Naive thymus-derived CD4-positive, alpha-beta T cell (primary cell): ENCODE data around the gene AKAP6. TPM values are rescaled to one million over a fixed set of nuclear protein-coding genes. Genes with fewer than 3 reads are reported as not detected.

Experiments
- ATAC-seq: fragments of 150-1000 bp; cut with Tn5 transposase; 2 replicates; pipeline ENCODE4 v1.10.0; 2021; ENCODE audit warnings: mild to moderate bottlenecking, moderate library complexity
- CTCF ChIA-PET: fragments of 350-600 bp; sonication (Branson Sonifier 250); formaldehyde crosslinking; loops from one replicate; lab custom pipeline; 2021; ENCODE audit warnings: antibody characterized with exemption; lab: Charles Lee
- POLR2A ChIA-PET: fragments of 350-600 bp; sonication (Branson Sonifier 250); formaldehyde crosslinking; loops from one replicate; lab custom pipeline; 2021; ENCODE audit warnings: antibody characterized with exemption, inconsistent platforms; lab: Charles Lee
- DNase-seq, 9 donors: peaks; one replicate each; pipeline versions ENCODE4 v3.0.0 to v3.0.0-alpha.2; 2020 to 2022; ENCODE audit warnings: mixed read lengths in 1 of 9
- H3K27ac ChIP-seq: one replicate; pipeline ENCODE4 v1.7.0; 2013; ENCODE audit warnings: mild to moderate bottlenecking, low read depth, low read length, moderate library complexity
- H3K27me3 ChIP-seq, 2 donors: one replicate each; pipeline ENCODE4 v1.7.0; 2013; ENCODE audit warnings: low read length in 2 of 2, mild to moderate bottlenecking in 2 of 2, moderate library complexity in 2 of 2; ENCODE audit not compliant: control insufficient read depth in 2 of 2, insufficient read depth in 2 of 2
- H3K36me3 ChIP-seq, 3 experiments: 1 replicate in 2 of 3; 2 replicates in 1 of 3; pipeline ENCODE4 v1.7.0; 2013; ENCODE audit warnings: low read length in 3 of 3, mild to moderate bottlenecking in 3 of 3, moderate library complexity in 1 of 3; ENCODE audit not compliant: insufficient read depth in 3 of 3, control insufficient read depth in 2 of 3
- H3K4me1 ChIP-seq, 2 donors: one replicate each; pipeline ENCODE4 v1.7.0; 2013; ENCODE audit warnings: low read length in 2 of 2, mild to moderate bottlenecking in 2 of 2, moderate library complexity in 1 of 2; ENCODE audit not compliant: control insufficient read depth in 2 of 2, insufficient read depth in 2 of 2
- H3K4me3 ChIP-seq: 2 replicates; pipeline ENCODE4 v1.7.0; 2013; ENCODE audit warnings: mild to moderate bottlenecking, low read length
- H3K9me3 ChIP-seq, 3 experiments: 1 replicate in 2 of 3; 2 replicates in 1 of 3; pipeline ENCODE4 v1.7.0; 2013; ENCODE audit warnings: low read length in 3 of 3; ENCODE audit not compliant: control insufficient read depth in 2 of 3
- H3K27ac Mint-ChIP-seq, 9 donors: one replicate each; pipeline ENCODE4 v1.8.0; 2020 to 2022; ENCODE audit warnings: mixed read lengths in 9 of 9, mild to moderate bottlenecking in 8 of 9, moderate library complexity in 5 of 9, inconsistent platforms in 2 of 9
- H3K27me3 Mint-ChIP-seq, 5 donors: one replicate each; pipeline ENCODE4 v1.8.0; 2021 to 2022; ENCODE audit warnings: mixed read lengths in 5 of 5, mild to moderate bottlenecking in 1 of 5
- H3K36me3 Mint-ChIP-seq, 5 donors: one replicate each; pipeline ENCODE4 v1.8.0; 2020 to 2022; ENCODE audit warnings: mixed read lengths in 5 of 5, mild to moderate bottlenecking in 3 of 5, inconsistent platforms in 1 of 5
- H3K4me1 Mint-ChIP-seq, 7 donors: one replicate each; pipeline ENCODE4 v1.8.0; 2020 to 2022; ENCODE audit warnings: mixed read lengths in 7 of 7, mild to moderate bottlenecking in 3 of 7, inconsistent platforms in 1 of 7
- H3K4me3 Mint-ChIP-seq, 10 donors: one replicate each; pipeline ENCODE4 v1.8.0; 2020 to 2022; ENCODE audit warnings: mild to moderate bottlenecking in 10 of 10, mixed read lengths in 10 of 10, moderate library complexity in 6 of 10, inconsistent platforms in 2 of 10
- H3K9me3 Mint-ChIP-seq, 11 donors: one replicate each; pipeline ENCODE4 v1.8.0; 2020 to 2022; ENCODE audit warnings: mixed read lengths in 11 of 11, mild to moderate bottlenecking in 4 of 11, inconsistent platforms in 1 of 11, moderate library complexity in 1 of 11
- intact Hi-C, 2 donors: fragments of 100-400 bp; cut with micrococcal nuclease; formaldehyde crosslinking; loops; one replicate each; pipeline ENCODE4 v1.15.1; 2023
- polyA plus RNA-seq, 2 donors: library from polyadenylated mRNA; unstranded; fragments of 300-500 nt; fragmentation: Illumina TruSeq; gene quantifications; one replicate each; pipeline ENCODE4 v1.2.3, GENCODE V29; 2021
- total RNA-seq, 6 experiments: library from RNA in 5 of 6; stranded (reverse) in 5 of 6; gene quantifications; 1 replicate in 5 of 6; 2 replicates in 1 of 6; pipeline ENCODE4 v1.2.3 and lab custom pipeline; 2021 to 2026

The AKAP6 gene
- total and polyA plus RNA-seq, 7 experiments from 2014 or later: 0.29 to 7.9 (median 4.1) TPM

GRCh38 chr14:32802295-32802694 lies 473.2 kb downstream of the AKAP6 start:
- no peak overlapping the region for H3K27ac Mint-ChIP-seq
- no peaks in the 10 kb centered on the region for H3K4me1 Mint-ChIP-seq
- no peak for ATAC-seq

DNA sequence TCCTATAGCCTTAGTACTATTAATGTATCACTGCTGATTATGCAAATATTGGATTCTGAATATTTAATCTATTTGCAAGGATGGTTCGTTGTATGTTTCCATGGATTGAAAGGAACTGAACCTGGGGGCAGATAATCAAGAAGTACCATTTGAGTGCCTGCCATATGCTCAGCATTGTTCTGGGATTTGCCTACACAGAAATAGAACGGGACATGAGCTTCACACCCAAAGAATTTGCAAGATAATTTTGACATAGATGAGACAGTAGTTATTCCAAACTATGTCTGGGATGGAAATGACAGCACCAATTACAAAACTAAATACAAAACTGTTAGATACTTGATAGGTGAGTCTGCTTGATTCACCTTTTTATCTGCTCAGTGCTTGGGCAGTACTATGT lies 476.9 kb downstream of the AKAP6 start:
- Histone ChIP-seq H3K27ac (no peak overlapping the region), H3K4me1 (no peaks in the 10 kb centered on the region), H3K27me3 (no peaks in the 10 kb centered on the region), H3K36me3 (no peaks in the 10 kb centered on the region), H3K4me3 (no peak overlapping the region), H3K9me3 (peaks cover 0 to 14% (median 0%) of the 10 kb centered on the region in 3 experiments)
- Mint-ChIP-seq H3K9me3 (peaks cover 11 to 50% (median 29%) of the 10 kb centered on the region in 11 donors), H3K4me3 (no peak overlapping the region), H3K36me3 (peaks cover 0 to 15% (median 9%) of the 10 kb centered on the region in 5 donors), H3K27ac (no peak overlapping the region), H3K4me1 (no peaks in the 10 kb centered on the region), H3K27me3 (peaks cover 0 to 5% (median 0%) of the 10 kb centered on the region in 5 donors)
- DNase-seq (no peak), ATAC-seq (no peak)
- intact Hi-C loops: no loop called here
- CTCF ChIA-PET: no interaction called here
- POLR2A ChIA-PET: no interaction called here

More at GRCh38 chr14:32802295-32802694, 473.2 kb downstream of the AKAP6 start:
- no peak for DNase-seq
- intact Hi-C loops: no loop called here
- H3K9me3 Mint-ChIP-seq: peaks cover 15 to 79% (median 33%) of the 10 kb centered on the region in 11 donors
- Histone ChIP-seq H3K36me3 (no peaks in the 10 kb centered on the region), H3K27ac (no peak overlapping the region), H3K27me3 (no peaks in the 10 kb centered on the region), H3K4me3 (no peak overlapping the region), H3K4me1 (no peaks in the 10 kb centered on the region), H3K9me3 (peaks cover 0 to 14% (median 0%) of the 10 kb centered on the region in 3 experiments)
- no peaks in the 10 kb centered on the region for H3K27me3 Mint-ChIP-seq
- H3K4me3 Mint-ChIP-seq: no peak overlapping the region
- CTCF ChIA-PET: no interaction called here
- POLR2A ChIA-PET: no interaction called here
- peaks cover 0 to 15% (median 12%) of the 10 kb centered on the region in 5 donors for H3K36me3 Mint-ChIP-seq

DNA sequence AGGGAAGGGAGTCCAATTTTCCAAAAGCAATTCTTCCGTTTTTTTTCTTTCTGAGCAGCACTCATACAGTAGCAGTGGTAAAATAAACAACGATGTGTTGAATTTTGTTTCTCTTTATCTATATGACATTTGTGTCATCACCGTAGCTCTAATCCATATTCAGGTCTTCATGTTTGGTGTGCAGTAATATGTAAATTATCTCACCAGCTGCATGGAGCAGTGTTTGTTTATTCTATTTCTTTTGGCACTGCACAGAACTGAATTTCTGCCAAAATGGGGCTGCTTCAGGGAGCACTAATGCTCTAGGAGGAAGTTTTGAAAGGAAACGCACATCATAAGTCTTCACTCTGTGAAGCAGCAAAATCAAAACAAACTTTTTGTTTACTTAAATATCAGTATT lies 479.5 kb downstream of the AKAP6 start:
- no peaks in the 10 kb centered on the region for H3K27me3 ChIP-seq
- CTCF ChIA-PET: no interaction called here
- H3K4me1 ChIP-seq: no peaks in the 10 kb centered on the region
- H3K27ac ChIP-seq: no peak overlapping the region
- H3K4me3 ChIP-seq: no peak overlapping the region
- H3K4me3 Mint-ChIP-seq: no peak overlapping the region
- ATAC-seq (no peak), DNase-seq (no peak)
- peaks cover 0 to 6% (median 0%) of the 10 kb centered on the region in 3 experiments for H3K9me3 ChIP-seq
- H3K36me3 ChIP-seq: no peaks in the 10 kb centered on the region
- no peaks in the 10 kb centered on the region for H3K4me1 Mint-ChIP-seq
- POLR2A ChIA-PET: no interaction called here
- H3K27ac Mint-ChIP-seq: no peak overlapping the region
- peaks cover 0 to 5% (median 0%) of the 10 kb centered on the region in 5 donors for H3K27me3 Mint-ChIP-seq
- H3K9me3 Mint-ChIP-seq: peaks cover 8 to 30% (median 19%) of the 10 kb centered on the region in 11 donors
- intact Hi-C loops: no loop called here
- H3K36me3 Mint-ChIP-seq: peaks cover 0 to 11% (median 5%) of the 10 kb centered on the region in 5 donors

DNA sequence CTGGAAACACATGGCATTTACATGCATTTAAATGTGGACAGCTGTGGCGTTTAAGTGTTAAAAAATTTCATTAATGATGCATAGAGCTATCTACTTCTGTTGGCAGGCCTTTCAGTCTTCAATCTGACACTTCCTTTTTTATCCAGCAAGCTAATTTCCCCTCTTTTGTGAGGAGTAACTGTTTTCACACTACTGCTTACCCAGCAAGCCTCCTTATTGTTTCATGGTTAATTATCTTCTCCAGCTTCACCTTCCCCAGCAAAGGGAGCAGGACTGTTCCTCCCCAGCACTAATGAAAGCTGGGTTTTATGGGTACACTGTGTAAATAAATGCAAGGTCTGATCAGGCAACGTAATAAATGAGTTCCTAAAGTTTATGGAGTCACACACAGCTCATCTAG lies 480.2 kb downstream of the AKAP6 start:
- Mint-ChIP-seq H3K4me3 (no peak overlapping the region), H3K36me3 (peaks cover 0 to 5% (median under 1%) of the 10 kb centered on the region in 5 donors), H3K27me3 (peaks cover 0 to 5% (median 0%) of the 10 kb centered on the region in 5 donors), H3K4me1 (no peaks in the 10 kb centered on the region), H3K27ac (no peak overlapping the region), H3K9me3 (peaks cover 2 to 23% (median 13%) of the 10 kb centered on the region in 11 donors)
- DNase-seq (no peak), ATAC-seq (no peak)
- Histone ChIP-seq H3K9me3 (peaks cover 0 to under 1% (median 0%) of the 10 kb centered on the region in 3 experiments), H3K36me3 (no peaks in the 10 kb centered on the region), H3K27ac (no peak overlapping the region), H3K4me3 (no peak overlapping the region), H3K4me1 (no peaks in the 10 kb centered on the region), H3K27me3 (no peaks in the 10 kb centered on the region)
- CTCF ChIA-PET: no interaction called here
- intact Hi-C loops: no loop called here
- POLR2A ChIA-PET: no interaction called here

DNA sequence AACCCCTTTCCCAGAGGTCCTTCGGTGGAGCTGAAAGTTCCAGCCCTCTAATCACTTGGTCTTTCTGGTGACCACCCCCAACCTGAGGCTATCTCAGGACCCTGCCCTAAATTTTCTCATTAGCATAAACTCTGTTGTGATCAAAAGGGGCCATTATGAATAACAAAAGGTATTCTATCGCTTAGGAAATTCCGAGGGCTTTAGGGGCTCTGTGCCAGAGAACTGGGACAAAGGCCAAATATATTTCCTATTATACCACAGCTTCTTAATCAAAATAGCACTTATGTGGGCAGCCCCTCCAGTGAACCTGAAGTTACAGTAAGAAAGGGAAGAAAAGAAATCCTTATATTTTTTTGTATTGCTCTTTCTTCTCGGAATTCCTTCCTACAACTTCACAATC lies 484.3 kb downstream of the AKAP6 start:
- Histone ChIP-seq H3K4me1 (no peaks in the 10 kb centered on the region), H3K27me3 (no peaks in the 10 kb centered on the region), H3K4me3 (no peak overlapping the region), H3K9me3 (no peaks in the 10 kb centered on the region), H3K36me3 (no peaks in the 10 kb centered on the region), H3K27ac (no peak overlapping the region)
- Mint-ChIP-seq H3K27ac (no peak overlapping the region), H3K36me3 (no peaks in the 10 kb centered on the region), H3K4me3 (no peak overlapping the region), H3K4me1 (no peaks in the 10 kb centered on the region), H3K9me3 (no peaks in the 10 kb centered on the region), H3K27me3 (peaks cover 0 to 5% (median 0%) of the 10 kb centered on the region in 5 donors)
- intact Hi-C loops: no loop called here
- POLR2A ChIA-PET: no interaction called here
- ATAC-seq (no peak), DNase-seq (no peak)
- CTCF ChIA-PET: no interaction called here

DNA sequence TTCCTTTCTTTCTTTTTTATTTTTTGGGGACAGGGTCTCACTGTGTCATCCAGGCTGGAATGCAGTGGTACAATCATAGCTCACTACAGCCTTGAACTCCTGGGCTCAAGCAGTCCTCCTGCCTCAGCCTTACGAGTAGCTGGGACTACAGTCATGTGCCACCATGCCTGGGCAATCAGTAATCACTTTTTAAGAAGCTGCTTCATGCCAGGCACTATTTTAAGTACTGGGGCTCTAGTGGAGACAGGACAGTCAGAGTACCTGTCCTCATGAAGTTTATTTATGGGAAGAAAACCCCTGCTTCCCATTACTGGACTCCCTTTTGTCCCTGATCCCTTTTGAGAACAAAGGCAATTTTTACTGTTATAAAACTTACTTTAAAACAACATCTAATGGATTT lies 485.6 kb downstream of the AKAP6 start:
- Mint-ChIP-seq H3K27me3 (no peaks in the 10 kb centered on the region), H3K27ac (no peak overlapping the region), H3K4me1 (no peaks in the 10 kb centered on the region), H3K36me3 (peaks cover 0 to 4% (median 0%) of the 10 kb centered on the region in 5 donors), H3K9me3 (peaks cover 0 to 5% (median 0%) of the 10 kb centered on the region in 11 donors), H3K4me3 (no peak overlapping the region)
- Histone ChIP-seq H3K27me3 (no peaks in the 10 kb centered on the region), H3K9me3 (no peaks in the 10 kb centered on the region), H3K4me1 (no peaks in the 10 kb centered on the region), H3K36me3 (no peaks in the 10 kb centered on the region), H3K27ac (no peak overlapping the region), H3K4me3 (no peak overlapping the region)
- no peak for DNase-seq
- ATAC-seq: no peak
- ChIA-PET POLR2A (no interaction called here), CTCF (no interaction called here)
- intact Hi-C loops: no loop called here

DNA sequence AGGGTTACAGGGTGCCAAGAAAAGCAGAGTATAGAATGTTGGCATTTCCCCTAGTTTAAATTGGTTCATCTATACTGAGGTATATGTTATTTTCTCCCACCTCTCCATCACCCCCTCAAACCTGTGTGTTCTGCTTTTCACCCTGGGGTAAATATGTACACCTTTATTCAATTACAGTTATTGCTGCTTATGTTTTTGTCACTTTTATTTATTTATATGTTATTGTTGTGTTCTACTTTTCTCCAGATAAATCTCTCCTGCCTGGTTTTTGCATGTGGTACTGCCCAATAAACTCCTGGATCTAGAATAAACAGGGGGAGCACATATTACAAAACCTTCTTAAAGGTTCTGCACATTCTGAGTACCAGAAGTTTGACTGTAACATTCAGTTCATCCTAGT lies 487.5 kb downstream of the AKAP6 start:
- Mint-ChIP-seq H3K27ac (no peak overlapping the region), H3K36me3 (peaks cover 0 to 17% (median 3%) of the 10 kb centered on the region in 5 donors), H3K4me3 (no peak overlapping the region), H3K27me3 (no peaks in the 10 kb centered on the region), H3K9me3 (peaks cover 0 to 8% (median 0%) of the 10 kb centered on the region in 11 donors), H3K4me1 (no peaks in the 10 kb centered on the region)
- DNase-seq: no peak
- intact Hi-C loops: no loop called here
- no peak for ATAC-seq
- no peaks in the 10 kb centered on the region for H3K9me3 ChIP-seq
- H3K36me3 ChIP-seq: no peaks in the 10 kb centered on the region
- no peaks in the 10 kb centered on the region for H3K4me1 ChIP-seq
- CTCF ChIA-PET: no interaction called here
- no peak overlapping the region for H3K27ac ChIP-seq
- H3K4me3 ChIP-seq: no peak overlapping the region
- POLR2A ChIA-PET: no interaction called here
- no peaks in the 10 kb centered on the region for H3K27me3 ChIP-seq
